Naive B cell (primary cell): ENCODE data around the gene NCL. TPM values are rescaled to one million over a fixed set of nuclear protein-coding genes. Genes with fewer than 3 reads are reported as not detected.
A peak's percentile ranks its signal among the peaks of the same experiment; 100 is the strongest.
"Not testable (repeated sequence)": the region's sequence is repeated elsewhere in the genome, so short reads cannot be mapped to it uniquely, and the experiment has no call there.

Source experiments
- ATAC-seq, 2 donors: fragments of 150-1000 bp; cut with Tn5 transposase; 2 replicates each; pipeline ENCODE4 v1.10.0; 2021; ENCODE audit warnings: low read depth in 2 of 2, mild to moderate bottlenecking in 2 of 2, moderate library complexity in 2 of 2
- DNase-seq: peaks from one replicate; pipeline ENCODE4 v3.0.0; 2022
- H3K27ac Mint-ChIP-seq, 6 donors: one replicate each; pipeline ENCODE4 v1.8.0; 2020 to 2022; ENCODE audit warnings: mild to moderate bottlenecking in 6 of 6, mixed read lengths in 6 of 6, moderate library complexity in 5 of 6, inconsistent platforms in 2 of 6
- H3K27me3 Mint-ChIP-seq, 3 donors: one replicate each; pipeline ENCODE4 v1.8.0; 2021 to 2022; ENCODE audit warnings: mixed read lengths in 3 of 3, mild to moderate bottlenecking in 1 of 3
- H3K36me3 Mint-ChIP-seq, 2 donors: one replicate each; pipeline ENCODE4 v1.8.0; 2020 to 2022; ENCODE audit warnings: mixed read lengths in 2 of 2, inconsistent platforms in 1 of 2, mild to moderate bottlenecking in 1 of 2
- H3K4me1 Mint-ChIP-seq, 3 donors: one replicate each; pipeline ENCODE4 v1.8.0; 2020 to 2022; ENCODE audit warnings: mixed read lengths in 3 of 3, inconsistent platforms in 1 of 3, mild to moderate bottlenecking in 1 of 3, moderate library complexity in 1 of 3
- H3K4me3 Mint-ChIP-seq, 8 donors: one replicate each; pipeline ENCODE4 v1.8.0; 2020 to 2022; ENCODE audit warnings: mild to moderate bottlenecking in 8 of 8, mixed read lengths in 8 of 8, moderate library complexity in 8 of 8, inconsistent platforms in 2 of 8
- H3K9me3 Mint-ChIP-seq, 7 donors: one replicate each; pipeline ENCODE4 v1.8.0; 2020 to 2022; ENCODE audit warnings: mixed read lengths in 7 of 7, mild to moderate bottlenecking in 5 of 7, inconsistent platforms in 2 of 7, moderate library complexity in 1 of 7
- polyA plus RNA-seq, 6 donors: library from polyadenylated mRNA; unstranded; fragments of 300-500 nt; fragmentation: Illumina TruSeq; gene quantifications; one replicate each; pipeline ENCODE4 v1.2.3, GENCODE V29; 2021; ENCODE audit warnings: low read depth in 6 of 6

The NCL gene
- polyA plus RNA-seq, 6 donors from 2014 or later, result 176 to 589 (median 428) TPM

DNA sequence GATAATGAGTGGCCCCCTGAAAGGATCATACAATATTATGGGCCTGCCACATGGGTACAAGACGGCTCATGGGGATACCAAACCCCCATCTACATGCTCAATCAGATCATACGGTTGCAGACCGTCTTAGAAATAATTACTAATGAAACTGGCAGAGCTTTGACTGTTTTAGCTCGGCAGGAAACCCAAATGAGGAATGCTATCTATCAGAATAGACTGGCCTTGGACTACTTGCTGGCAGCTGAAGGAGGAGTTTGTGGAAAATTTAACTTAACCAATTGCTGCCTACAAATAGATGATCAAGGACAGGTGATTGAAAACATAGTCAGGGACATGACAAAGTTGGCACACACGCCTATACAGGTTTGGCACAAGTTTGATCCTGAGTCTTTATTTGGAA is 56.6 kb downstream of the NCL start:
- not testable (repeated sequence) for H3K4me3 Mint-ChIP-seq, DNase-seq, H3K9me3 Mint-ChIP-seq, H3K36me3 Mint-ChIP-seq, H3K27me3 Mint-ChIP-seq, ATAC-seq
- H3K27ac Mint-ChIP-seq, result peak overlapping the region in 1 of 6 donors; percentile 49
- H3K4me1 Mint-ChIP-seq, result peaks cover 11 to 20% (median 19%) of the 10 kb centered on the region in 3 donors

DNA sequence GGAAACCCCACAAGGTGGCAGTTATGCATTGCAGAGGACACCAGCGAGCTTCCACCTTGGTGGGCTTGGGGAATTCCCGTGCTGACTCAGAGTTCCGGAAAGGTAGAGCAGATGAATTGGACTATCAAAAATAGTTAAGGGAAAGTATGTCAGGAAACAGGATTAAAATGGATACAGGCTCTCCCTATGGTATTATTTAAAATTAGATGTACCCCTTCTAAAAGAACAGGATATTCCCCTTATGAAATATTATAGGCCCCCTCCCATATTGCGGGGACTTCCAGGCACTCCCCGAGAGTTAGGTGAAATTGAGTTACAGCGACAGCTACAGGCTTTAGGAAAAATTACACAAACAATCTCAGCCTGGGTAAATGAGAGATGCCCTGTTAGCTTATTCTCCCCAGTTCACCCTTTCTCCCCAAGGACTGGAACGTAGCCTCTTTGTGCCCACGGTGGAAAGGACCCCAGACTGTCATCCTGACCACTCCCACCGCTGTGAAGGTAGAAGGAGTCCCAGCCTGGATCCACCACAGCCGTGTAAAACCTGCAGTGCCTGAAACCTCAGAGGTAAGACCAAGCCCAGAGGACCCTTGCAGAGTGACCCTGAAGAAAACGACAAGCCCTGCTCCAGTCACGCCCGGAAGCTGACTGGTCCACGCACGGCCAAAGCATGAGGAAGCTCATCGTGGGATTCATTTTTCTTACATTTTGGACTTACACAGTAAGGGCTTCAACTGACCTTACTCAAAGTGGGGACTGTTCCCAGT is 58.5 kb downstream of the NCL start:
- peak overlapping the region in 4 of 8 donors; percentile 10 to 59 (median 24) for H3K4me3 Mint-ChIP-seq

DNA sequence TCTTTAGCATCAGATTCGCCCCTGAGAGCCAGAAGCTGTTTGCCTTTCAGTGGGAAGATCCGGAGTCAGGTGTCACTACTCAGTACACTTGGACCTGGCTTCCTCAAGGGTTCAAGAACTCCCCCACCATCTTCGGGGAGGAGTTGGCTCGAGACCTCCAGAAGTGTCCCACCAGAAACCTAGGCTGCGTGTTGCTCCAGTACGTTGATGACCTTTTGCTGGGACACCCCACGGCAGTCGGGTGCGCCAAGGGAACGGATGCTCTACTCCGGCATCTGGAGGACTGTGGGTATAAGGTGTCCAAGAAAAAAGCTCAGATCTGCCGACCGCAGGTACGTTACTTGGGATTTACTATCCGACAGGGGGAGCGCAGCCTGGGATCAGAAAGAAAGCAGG is 60.1 kb downstream of the NCL start:
- H3K27me3 Mint-ChIP-seq, H3K9me3 Mint-ChIP-seq, DNase-seq, H3K36me3 Mint-ChIP-seq, H3K4me3 Mint-ChIP-seq, ATAC-seq: not testable (repeated sequence)
- Mint-ChIP-seq H3K27ac (peak overlapping the region in 1 of 6 donors; percentile 28), H3K4me1 (peaks cover 8 to 21% (median 20%) of the 10 kb centered on the region in 3 donors)

More for the DNA sequence above, 58.5 kb downstream of the NCL start:
- H3K9me3 Mint-ChIP-seq, H3K36me3 Mint-ChIP-seq, H3K27me3 Mint-ChIP-seq: not testable (repeated sequence)
- H3K27ac Mint-ChIP-seq, result peak overlapping the region in 4 of 6 donors; percentile 49 to 81 (median 72)
- DNase-seq (peak; percentile 40), ATAC-seq (peak; percentile 83 to 86)
- peaks cover 8 to 16% (median 13%) of the 10 kb centered on the region in 3 donors for H3K4me1 Mint-ChIP-seq

Other genes with a start within 250 kb of the NCL start
- gene B3GNT7, start 68.8 kb downstream of the NCL start, polyA plus RNA-seq, result 1 to 10 TPM in 4 of 6 donors, under 1 TPM in 2; 0.35 to 2.3 (median 1.2) TPM
- under 1 TPM in 1 of 6 donors, not detected in 5; 0.19 TPM for gene NMUR1, start 66.0 kb upstream of the NCL start, polyA plus RNA-seq
- not detected for gene TEX44, start 128.4 kb upstream of the NCL start, polyA plus RNA-seq
- gene PTMA, start 244.0 kb upstream of the NCL start, polyA plus RNA-seq, result 1,000 to 10,000 TPM; 1,295 to 2,538 (median 2,137) TPM